ENCODE data around the gene ITPR1.

The ITPR1 gene

GRCh38 chr3:4741106-4741403 is 247.9 kb downstream of the ITPR1 start:
- no peak for TF ChIP-seq EZH2phosphoT487 (IDR thresholded peaks at IDR 0.05; ENCODE audit: borderline replicate concordance)
- TF ChIP-seq, protein P1, sequence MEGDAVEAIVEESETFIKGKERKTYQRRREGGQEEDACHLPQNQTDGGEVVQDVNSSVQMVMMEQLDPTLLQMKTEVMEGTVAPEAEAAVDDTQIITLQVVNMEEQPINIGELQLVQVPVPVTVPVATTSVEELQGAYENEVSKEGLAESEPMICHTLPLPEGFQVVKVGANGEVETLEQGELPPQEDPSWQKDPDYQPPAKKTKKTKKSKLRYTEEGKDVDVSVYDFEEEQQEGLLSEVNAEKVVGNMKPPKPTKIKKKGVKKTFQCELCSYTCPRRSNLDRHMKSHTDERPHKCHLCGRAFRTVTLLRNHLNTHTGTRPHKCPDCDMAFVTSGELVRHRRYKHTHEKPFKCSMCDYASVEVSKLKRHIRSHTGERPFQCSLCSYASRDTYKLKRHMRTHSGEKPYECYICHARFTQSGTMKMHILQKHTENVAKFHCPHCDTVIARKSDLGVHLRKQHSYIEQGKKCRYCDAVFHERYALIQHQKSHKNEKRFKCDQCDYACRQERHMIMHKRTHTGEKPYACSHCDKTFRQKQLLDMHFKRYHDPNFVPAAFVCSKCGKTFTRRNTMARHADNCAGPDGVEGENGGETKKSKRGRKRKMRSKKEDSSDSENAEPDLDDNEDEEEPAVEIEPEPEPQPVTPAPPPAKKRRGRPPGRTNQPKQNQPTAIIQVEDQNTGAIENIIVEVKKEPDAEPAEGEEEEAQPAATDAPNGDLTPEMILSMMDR (conservative IDR thresholded peaks at IDR 0.05; ENCODE audit: low read length) = no peak
- Histone ChIP-seq H3K4me2 (ENCODE audit: low read depth, low read length, poor library complexity, severe bottlenecking) (no peak overlapping the region), H3F3A (ENCODE audit: low read depth) (no peaks in the 10 kb centered on the region), H4K20me1 (ENCODE audit: insufficient read depth, low read length, poor library complexity, severe bottlenecking) (no peaks in the 10 kb centered on the region), H3K36me3 (ENCODE audit: insufficient read depth, low read length) (peaks cover 5% of the 10 kb centered on the region; the same call in 1 of the 2 replicates), H3K9me2 (replicated peaks; ENCODE audit: low read depth, low read length) (no peaks in the 10 kb centered on the region), H2AFZ (ENCODE audit: low read length) (no peak overlapping the region), H3K4me1 (ENCODE audit: insufficient read depth, low read length, poor library complexity, severe bottlenecking) (peaks cover 36% of the 10 kb centered on the region), H3K79me2 (ENCODE audit: insufficient read depth, low read length) (no peaks in the 10 kb centered on the region), H3K9me3 (ENCODE audit: insufficient read depth, low read depth, low read length) (no peaks in the 10 kb centered on the region), H3K9ac (ENCODE audit: low read depth, low read length, poor library complexity, severe bottlenecking) (no peak overlapping the region), H3K4me3 (ENCODE audit: low read length, poor library complexity, severe bottlenecking) (no peak overlapping the region), H3K27me3 (ENCODE audit: insufficient read depth, low read length, poor library complexity, severe bottlenecking) (no peaks in the 10 kb centered on the region)

GRCh38 chr3:4741404-4742307 is 248.5 kb downstream of the ITPR1 start:
- Histone ChIP-seq H3K9me3 (ENCODE audit: insufficient read depth, low read depth, low read length) (no peaks in the 10 kb centered on the region), H3K79me2 (ENCODE audit: insufficient read depth, low read length) (no peaks in the 10 kb centered on the region), H3K27me3 (ENCODE audit: insufficient read depth, low read length, poor library complexity, severe bottlenecking) (no peaks in the 10 kb centered on the region), H4K20me1 (ENCODE audit: insufficient read depth, low read length, poor library complexity, severe bottlenecking) (no peaks in the 10 kb centered on the region), H3K9ac (ENCODE audit: low read depth, low read length, poor library complexity, severe bottlenecking) (no peak overlapping the region), H3F3A (ENCODE audit: low read depth) (no peaks in the 10 kb centered on the region), H3K4me3 (ENCODE audit: low read length, poor library complexity, severe bottlenecking) (no peak overlapping the region), H2AFZ (ENCODE audit: low read length) (no peak overlapping the region), H3K9me2 (replicated peaks; ENCODE audit: low read depth, low read length) (no peaks in the 10 kb centered on the region), H3K4me2 (ENCODE audit: low read depth, low read length, poor library complexity, severe bottlenecking) (no peak overlapping the region), H3K4me1 (ENCODE audit: insufficient read depth, low read length, poor library complexity, severe bottlenecking) (peaks cover 31% of the 10 kb centered on the region), H3K36me3 (ENCODE audit: insufficient read depth, low read length) (peaks cover 5% of the 10 kb centered on the region; the same call in 1 of the 2 replicates)
- TF ChIP-seq, protein P1 (conservative IDR thresholded peaks at IDR 0.05; ENCODE audit: low read length) = no peak
- no peak for TF ChIP-seq EZH2phosphoT487 (IDR thresholded peaks at IDR 0.05; ENCODE audit: borderline replicate concordance)

- Histone ChIP-seq H4K20me1 (ENCODE audit: insufficient read depth, low read length, poor library complexity, severe bottlenecking) (no peaks in the 10 kb centered on the region), H3K27me3 (ENCODE audit: insufficient read depth, low read length, poor library complexity, severe bottlenecking) (no peaks in the 10 kb centered on the region), H3K9me2 (replicated peaks; ENCODE audit: low read depth, low read length) (no peaks in the 10 kb centered on the region), H2AFZ (ENCODE audit: low read length) (no peak overlapping the region), H3K9ac (ENCODE audit: low read depth, low read length, poor library complexity, severe bottlenecking) (no peak overlapping the region), H3K9me3 (ENCODE audit: insufficient read depth, low read depth, low read length) (no peaks in the 10 kb centered on the region), H3K79me2 (ENCODE audit: insufficient read depth, low read length) (no peaks in the 10 kb centered on the region), H3K4me1 (ENCODE audit: insufficient read depth, low read length, poor library complexity, severe bottlenecking) (peaks cover 24% of the 10 kb centered on the region), H3F3A (ENCODE audit: low read depth) (no peaks in the 10 kb centered on the region), H3K4me2 (ENCODE audit: low read depth, low read length, poor library complexity, severe bottlenecking) (no peak overlapping the region), H3K36me3 (ENCODE audit: insufficient read depth, low read length) (peaks cover 5% of the 10 kb centered on the region; the same call in 1 of the 2 replicates), H3K4me3 (ENCODE audit: low read length, poor library complexity, severe bottlenecking) (no peak overlapping the region)
- TF ChIP-seq, protein P1 (conservative IDR thresholded peaks at IDR 0.05; ENCODE audit: low read length) = no peak
- no peak for TF ChIP-seq EZH2phosphoT487 (IDR thresholded peaks at IDR 0.05; ENCODE audit: borderline replicate concordance)
Observed at GRCh38 chr3:4742359-4742758, 249.2 kb downstream of the ITPR1 start.

Data from Loucy (cell line).